ENCODE results near the gene ABCG5.

Gene ABCG5

DNA sequence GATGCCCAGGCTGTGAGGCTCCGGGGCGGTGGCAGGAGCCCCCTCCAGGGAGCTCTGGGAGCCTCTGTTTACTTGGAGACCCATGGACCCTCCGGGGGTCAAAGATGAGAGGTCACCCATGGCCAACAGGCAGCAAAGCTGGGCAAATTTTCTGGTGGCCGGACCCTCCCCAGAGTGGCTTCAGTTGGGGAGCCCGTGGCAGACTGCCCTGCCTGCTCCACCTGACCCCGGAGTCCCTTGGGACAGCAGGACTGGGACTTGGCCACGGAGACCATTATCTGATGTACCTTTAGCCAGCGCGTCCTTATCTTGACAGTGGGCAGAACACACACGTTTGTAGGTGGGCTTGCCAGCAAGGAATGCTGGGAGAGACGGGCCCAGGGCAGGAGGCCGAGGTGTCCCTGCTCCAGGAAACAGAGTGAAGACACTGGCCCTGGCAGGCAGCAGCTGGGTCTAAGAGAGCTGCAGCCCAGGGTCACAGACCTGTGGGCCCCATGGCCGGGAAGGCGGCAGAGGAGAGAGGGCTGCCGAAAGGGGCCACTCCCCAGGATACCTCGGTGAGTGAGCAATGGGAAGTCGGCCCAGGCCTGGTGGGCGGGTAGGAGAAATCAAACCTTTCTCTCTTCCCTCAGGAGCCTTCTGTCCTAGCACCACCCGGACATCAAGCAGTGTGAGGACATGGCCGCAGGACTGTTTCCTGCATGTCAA, at the start of gene ABCG5, which contains the start of gene ABCG8:
TSS of gene ABCG5 (minus strand) at position 280 of the 708 bp plus-strand sequence. CDS start at position 120, 160 bp downstream.
TSS of gene ABCG8 (plus strand) at position 412 of the 708 bp plus-strand sequence. CDS start at position 495, 83 bp downstream.
- Histone ChIP-seq H3K27ac (no peak within 1 kb of the TSS), H3K4me3 (no peak within 1 kb of the TSS)
- TF ChIP-seq, protein P1, sequence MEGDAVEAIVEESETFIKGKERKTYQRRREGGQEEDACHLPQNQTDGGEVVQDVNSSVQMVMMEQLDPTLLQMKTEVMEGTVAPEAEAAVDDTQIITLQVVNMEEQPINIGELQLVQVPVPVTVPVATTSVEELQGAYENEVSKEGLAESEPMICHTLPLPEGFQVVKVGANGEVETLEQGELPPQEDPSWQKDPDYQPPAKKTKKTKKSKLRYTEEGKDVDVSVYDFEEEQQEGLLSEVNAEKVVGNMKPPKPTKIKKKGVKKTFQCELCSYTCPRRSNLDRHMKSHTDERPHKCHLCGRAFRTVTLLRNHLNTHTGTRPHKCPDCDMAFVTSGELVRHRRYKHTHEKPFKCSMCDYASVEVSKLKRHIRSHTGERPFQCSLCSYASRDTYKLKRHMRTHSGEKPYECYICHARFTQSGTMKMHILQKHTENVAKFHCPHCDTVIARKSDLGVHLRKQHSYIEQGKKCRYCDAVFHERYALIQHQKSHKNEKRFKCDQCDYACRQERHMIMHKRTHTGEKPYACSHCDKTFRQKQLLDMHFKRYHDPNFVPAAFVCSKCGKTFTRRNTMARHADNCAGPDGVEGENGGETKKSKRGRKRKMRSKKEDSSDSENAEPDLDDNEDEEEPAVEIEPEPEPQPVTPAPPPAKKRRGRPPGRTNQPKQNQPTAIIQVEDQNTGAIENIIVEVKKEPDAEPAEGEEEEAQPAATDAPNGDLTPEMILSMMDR (IDR thresholded peaks at IDR 0.05), result no peak
- DNase-seq (ENCODE audit: low spot score), result no peak

DNA sequence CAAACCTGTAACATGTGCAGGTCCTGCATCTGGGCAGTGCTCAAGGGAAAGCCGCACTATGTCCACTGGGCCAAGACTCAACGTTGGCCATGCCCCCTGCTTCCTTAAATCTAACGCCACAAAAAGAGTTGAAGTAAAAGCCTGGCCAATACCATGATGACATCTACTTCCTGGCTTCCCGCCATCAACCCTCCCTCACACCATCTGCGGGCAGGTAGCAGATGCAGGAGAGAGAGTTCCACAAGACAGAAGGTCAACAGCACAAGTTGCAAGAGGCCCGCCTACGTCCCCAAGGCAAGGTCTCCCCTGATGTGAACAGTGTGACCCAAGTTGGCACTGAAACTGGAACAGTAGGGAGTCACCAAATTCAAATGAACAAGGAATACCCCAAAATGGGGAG, 48.5 kb upstream of the ABCG5 start:
- Histone ChIP-seq H3K27ac (no peak overlapping the region), H3K4me3 (no peak overlapping the region)
- no peak for DNase-seq (ENCODE audit: low spot score)
- TF ChIP-seq, protein P1 (IDR thresholded peaks at IDR 0.05), result no peak

DNA sequence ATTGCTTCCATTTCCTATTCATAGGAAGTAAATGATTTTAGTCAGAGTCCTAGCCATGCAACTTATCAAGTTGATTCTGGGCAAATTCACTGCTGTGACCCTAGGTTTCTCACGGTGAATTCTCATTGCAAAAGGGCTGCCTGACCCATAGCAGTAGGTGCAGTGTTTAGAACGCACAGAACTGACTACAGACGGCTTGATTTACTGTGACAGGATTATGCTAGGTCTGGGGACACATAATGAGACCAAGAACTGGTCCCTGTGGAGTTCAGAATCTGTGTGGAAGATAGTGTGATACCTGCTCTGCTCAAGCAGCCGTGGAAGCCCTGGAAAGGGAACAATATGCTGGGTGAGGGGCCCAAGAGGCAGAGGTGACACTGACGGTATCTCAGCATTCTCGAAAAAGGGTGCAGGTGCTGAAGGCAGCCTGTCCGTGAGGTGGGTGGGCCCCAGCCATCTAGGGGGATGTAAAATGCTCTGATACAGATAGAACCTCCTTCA, 46.5 kb upstream of the ABCG5 start:
- TF ChIP-seq, protein P1 (IDR thresholded peaks at IDR 0.05), result no peak
- no peak for DNase-seq (ENCODE audit: low spot score)
- Histone ChIP-seq H3K4me3 (no peak overlapping the region), H3K27ac (no peak overlapping the region)

DNA sequence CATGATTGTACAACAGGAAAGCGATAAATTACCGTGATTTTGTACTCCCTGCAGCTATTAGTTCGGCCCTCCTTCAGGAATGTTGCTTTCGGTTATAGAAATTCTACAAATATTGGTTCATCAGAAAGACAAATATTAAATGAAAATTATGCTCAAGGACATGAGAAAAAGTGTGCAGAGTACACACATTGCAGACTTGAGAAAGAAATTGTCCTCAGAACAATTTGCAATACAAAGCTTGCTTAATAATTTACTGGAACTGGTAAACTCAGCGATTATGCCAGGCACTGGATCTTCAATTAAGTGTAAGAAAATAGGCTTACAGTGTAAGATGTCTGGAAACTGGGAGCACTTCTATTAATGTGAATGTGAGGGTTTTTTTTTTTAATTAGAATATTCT, 46.0 kb upstream of the ABCG5 start:
- DNase-seq (ENCODE audit: low spot score), result no peak
- TF ChIP-seq, protein P1 (IDR thresholded peaks at IDR 0.05), result no peak
- Histone ChIP-seq H3K27ac (no peak overlapping the region), H3K4me3 (no peak overlapping the region)

DNA sequence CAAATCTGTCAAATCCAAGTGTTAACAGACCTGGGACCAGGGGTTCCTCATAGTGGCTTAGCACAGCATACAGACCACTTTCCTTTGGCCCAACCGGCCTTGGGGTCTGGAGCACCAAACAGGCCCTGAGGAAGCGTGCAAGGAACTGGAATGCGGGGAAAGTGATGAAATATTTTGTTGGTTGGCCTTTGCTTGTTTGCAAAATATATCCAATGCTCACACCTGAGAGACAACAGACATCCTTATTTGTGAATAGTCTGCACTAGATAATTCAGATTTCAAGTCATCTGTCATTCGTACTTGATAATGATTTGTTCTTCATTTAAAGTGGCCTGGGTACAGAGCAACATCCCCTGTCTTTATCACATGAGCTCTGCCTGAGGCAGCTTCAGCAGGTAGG, 43.7 kb upstream of the ABCG5 start:
- no peak for DNase-seq (ENCODE audit: low spot score)
- no peak overlapping the region for H3K27ac ChIP-seq
- H3K4me3 ChIP-seq, result no peak overlapping the region
- TF ChIP-seq, protein P1 (IDR thresholded peaks at IDR 0.05), result no peak

DNA sequence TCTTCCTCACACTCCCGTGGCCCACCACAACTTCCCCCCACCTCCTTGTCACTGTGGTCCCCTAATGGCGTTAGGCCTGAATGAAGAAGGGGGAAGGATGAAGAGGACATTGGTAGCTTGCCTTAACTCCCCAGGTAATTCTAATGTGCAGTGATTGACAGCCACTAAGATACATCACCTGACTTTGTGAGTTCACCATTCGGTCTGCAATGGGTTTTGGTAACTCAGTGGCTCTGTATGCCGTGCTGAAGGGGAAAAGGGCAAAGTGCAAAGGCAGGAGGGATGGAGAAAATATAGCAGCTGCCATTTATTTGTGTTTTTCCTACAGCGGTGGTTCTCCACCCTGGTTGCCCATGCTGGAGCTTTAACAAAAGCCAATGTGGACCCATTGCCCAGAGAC, 42.3 kb upstream of the ABCG5 start:
- TF ChIP-seq, protein P1 (IDR thresholded peaks at IDR 0.05), result no peak
- no peak overlapping the region for H3K27ac ChIP-seq

DNA sequence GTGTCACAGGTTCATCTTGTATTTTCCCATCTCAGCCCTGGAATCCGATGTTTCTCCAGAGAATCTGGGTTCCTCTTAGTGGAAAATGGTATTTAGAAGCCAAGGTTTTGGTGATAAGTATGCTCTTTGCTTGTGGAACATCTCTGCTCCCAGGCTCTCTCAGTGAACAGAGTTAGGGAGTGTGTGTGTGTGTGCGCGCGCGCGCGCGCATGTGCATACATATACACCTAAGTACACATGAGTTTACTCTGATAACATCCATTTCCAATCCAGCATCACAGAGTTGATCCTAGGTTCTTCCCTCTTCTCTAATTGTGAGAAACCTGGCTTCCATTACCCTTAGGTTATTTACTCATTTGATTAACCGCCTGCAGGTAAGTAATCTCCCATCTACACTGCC, 41.8 kb upstream of the ABCG5 start:
- H3K4me3 ChIP-seq, result no peak overlapping the region
- no peak for DNase-seq (ENCODE audit: low spot score)
- no peak overlapping the region for H3K27ac ChIP-seq
- TF ChIP-seq, protein P1 (IDR thresholded peaks at IDR 0.05), result no peak

More for the DNA sequence above, 42.3 kb upstream of the ABCG5 start:
- H3K4me3 ChIP-seq, result no peak overlapping the region
- no peak for DNase-seq (ENCODE audit: low spot score)
